Osteocyte (in vitro differentiated cells): ENCODE measurements around the gene TXNDC9. TPM values are rescaled to one million over a fixed set of nuclear protein-coding genes. Genes with fewer than 3 reads are reported as not detected.
"Not testable (repeated sequence)": the region's sequence is repeated elsewhere in the genome, so short reads cannot be mapped to it uniquely, and the experiment has no call there.

Experiments
- DNase-seq: peaks from one replicate; pipeline ENCODE4 v3.0.0; 2021; ENCODE audit warnings: mixed read lengths; ENCODE audit not compliant: unreplicated experiment; ENCODE audit errors: extremely low spot score
- H3K27ac Mint-ChIP-seq: one replicate; pipeline ENCODE4 v1.8.0; 2021; ENCODE audit warnings: mild to moderate bottlenecking, mixed read lengths; ENCODE audit not compliant: unreplicated experiment
- H3K27me3 Mint-ChIP-seq: one replicate; pipeline ENCODE4 v1.8.0; 2021; ENCODE audit warnings: mixed read lengths; ENCODE audit not compliant: unreplicated experiment
- H3K36me3 Mint-ChIP-seq: one replicate; pipeline ENCODE4 v1.8.0; 2021; ENCODE audit warnings: mixed read lengths; ENCODE audit not compliant: unreplicated experiment
- H3K4me1 Mint-ChIP-seq: one replicate; pipeline ENCODE4 v1.8.0; 2021; ENCODE audit warnings: mixed read lengths; ENCODE audit not compliant: unreplicated experiment
- H3K4me3 Mint-ChIP-seq: one replicate; pipeline ENCODE4 v1.8.0; 2021; ENCODE audit warnings: mild to moderate bottlenecking, moderate library complexity, mixed read lengths; ENCODE audit not compliant: unreplicated experiment
- H3K9me3 Mint-ChIP-seq: one replicate; pipeline ENCODE4 v1.8.0; 2021; ENCODE audit warnings: mixed read lengths; ENCODE audit not compliant: unreplicated experiment
- CTCF ChIP-seq: fragments of 200-600 bp; sonication (generic); IDR thresholded peaks from 2 replicates; pipeline ENCODE4 v1.5.0; 2021; ENCODE audit warnings: antibody characterized with exemption, mild to moderate bottlenecking, moderate library complexity
- total RNA-seq: library from RNA; stranded (reverse); gene quantifications from 2 replicates; pipeline ENCODE4 v1.2.1, GENCODE V29; 2021

TXNDC9 gene
- total RNA-seq, 1 donor from 2014 or later = 29.3 TPM

GRCh38 chr2:99376254-99376864 lies 40.2 kb upstream of the TXNDC9 start:
- Mint-ChIP-seq H3K4me1 (peaks cover 1% of the 10 kb centered on the region), H3K27me3 (no peaks in the 10 kb centered on the region), H3K4me3 (no peak overlapping the region), H3K36me3 (peaks cover 72% of the 10 kb centered on the region), H3K9me3 (peaks cover 14% of the 10 kb centered on the region), H3K27ac (no peak overlapping the region)
- no peak for TF ChIP-seq CTCF
- DNase-seq = no peak

GRCh38 chr2:99374747-99375146 lies 38.6 kb upstream of the TXNDC9 start:
- Mint-ChIP-seq H3K4me3 (no peak overlapping the region), H3K9me3 (peaks cover 14% of the 10 kb centered on the region), H3K27ac (no peak overlapping the region), H3K36me3 (peaks cover 66% of the 10 kb centered on the region), H3K27me3 (no peaks in the 10 kb centered on the region), H3K4me1 (no peaks in the 10 kb centered on the region)
- DNase-seq = no peak
- no peak for TF ChIP-seq CTCF

GRCh38 chr2:99373144-99373543 lies 37.0 kb upstream of the TXNDC9 start:
- Mint-ChIP-seq H3K4me1 (no peaks in the 10 kb centered on the region), H3K9me3 (peaks cover 14% of the 10 kb centered on the region), H3K27ac (no peak overlapping the region), H3K4me3 (no peak overlapping the region), H3K27me3 (no peaks in the 10 kb centered on the region), H3K36me3 (peaks cover 73% of the 10 kb centered on the region)
- TF ChIP-seq CTCF = no peak
- no peak for DNase-seq

- not testable (repeated sequence) for H3K9me3 Mint-ChIP-seq, DNase-seq, H3K4me1 Mint-ChIP-seq, H3K27ac Mint-ChIP-seq, H3K4me3 Mint-ChIP-seq, H3K27me3 Mint-ChIP-seq
- H3K36me3 Mint-ChIP-seq = peaks cover 63% of the 10 kb centered on the region
Observed at GRCh38 chr2:99368854-99369253, 32.7 kb upstream of the TXNDC9 start.

- H3K9me3 Mint-ChIP-seq = no peaks in the 10 kb centered on the region
- no peak for DNase-seq
- H3K27ac Mint-ChIP-seq = no peak overlapping the region
- H3K4me1 Mint-ChIP-seq = no peaks in the 10 kb centered on the region
- no peak overlapping the region for H3K4me3 Mint-ChIP-seq
- peaks cover 55% of the 10 kb centered on the region for H3K36me3 Mint-ChIP-seq
- no peak for TF ChIP-seq CTCF
- H3K27me3 Mint-ChIP-seq = no peaks in the 10 kb centered on the region
Observed at GRCh38 chr2:99365661-99366060, 29.5 kb upstream of the TXNDC9 start.

GRCh38 chr2:99356853-99357252 lies 20.7 kb upstream of the TXNDC9 start:
- Mint-ChIP-seq H3K36me3 (peaks cover 12% of the 10 kb centered on the region), H3K27ac (no peak overlapping the region), H3K4me1 (peaks cover 3% of the 10 kb centered on the region)

GRCh38 chr2:99354825-99355224 lies 18.7 kb upstream of the TXNDC9 start:
- not testable (repeated sequence) for H3K9me3 Mint-ChIP-seq

More at GRCh38 chr2:99356853-99357252, 20.7 kb upstream of the TXNDC9 start:
- H3K27me3 Mint-ChIP-seq = no peaks in the 10 kb centered on the region
- no peak overlapping the region for H3K4me3 Mint-ChIP-seq
- no peak for DNase-seq
- TF ChIP-seq CTCF = no peak
- no peaks in the 10 kb centered on the region for H3K9me3 Mint-ChIP-seq

More at GRCh38 chr2:99354825-99355224, 18.7 kb upstream of the TXNDC9 start:
- not testable (repeated sequence) for H3K4me3 Mint-ChIP-seq, H3K27me3 Mint-ChIP-seq, H3K36me3 Mint-ChIP-seq, H3K27ac Mint-ChIP-seq, H3K4me1 Mint-ChIP-seq, DNase-seq
